Neural progenitor cell (in vitro differentiated cells): Measurements from ENCODE around the gene XPNPEP2.

Experiments used
- EZH2 ChIP-seq: fragments of 200-600 bp; sonication (generic); IDR thresholded peaks from 2 replicates; pipeline ENCODE4 v1.6.1; 2017; ENCODE audit warnings: antibody characterized with exemption, mild to moderate bottlenecking, moderate library complexity
- EZH2phosphoT487 ChIP-seq: fragments of 200-600 bp; sonication (generic); IDR thresholded peaks from 2 replicates; pipeline ENCODE4 v1.6.1; 2017; ENCODE audit warnings: antibody characterized with exemption

GRCh38 chrX:129732857-129733256 lies 5.9 kb upstream of the XPNPEP2 start:
- TF ChIP-seq EZH2: no peak
- no peak for TF ChIP-seq EZH2phosphoT487
